GM13976 (cell line): Measurements from ENCODE around the gene ABCB4.

ENCODE experiments used
- DNase-seq: peaks from one replicate; pipeline ENCODE4 v3.0.0; 2012; ENCODE audit warnings: low spot score
- CTCF ChIP-seq: IDR thresholded peaks from 2 replicates; pipeline ENCODE4 v1.5.1; 2012; ENCODE audit warnings: borderline replicate concordance, mild to moderate bottlenecking; ENCODE audit not compliant: insufficient read depth; ENCODE audit errors: extremely low read depth, missing control alignments, control extremely low read depth
- in situ Hi-C: fragments of 300-500 bp; cut with MboI; formaldehyde crosslinking; loops from one replicate; pipeline ENCODE4 v1.12.0; 2022; ENCODE audit warnings: low sequenced_read_pairs, mixed read lengths, inconsistent platforms; ENCODE audit not compliant: unreplicated experiment

ABCB4 gene

GRCh38 chr7:87414794-87415188 is 60.7 kb downstream of the ABCB4 start:
- DNase-seq = no peak
- in situ Hi-C loops = loop anchor here (5.0 to 25.0 kb wide), 2 partner anchors 102 to 477 kb away; no protein-coding TSS in a partner anchor

DNA sequence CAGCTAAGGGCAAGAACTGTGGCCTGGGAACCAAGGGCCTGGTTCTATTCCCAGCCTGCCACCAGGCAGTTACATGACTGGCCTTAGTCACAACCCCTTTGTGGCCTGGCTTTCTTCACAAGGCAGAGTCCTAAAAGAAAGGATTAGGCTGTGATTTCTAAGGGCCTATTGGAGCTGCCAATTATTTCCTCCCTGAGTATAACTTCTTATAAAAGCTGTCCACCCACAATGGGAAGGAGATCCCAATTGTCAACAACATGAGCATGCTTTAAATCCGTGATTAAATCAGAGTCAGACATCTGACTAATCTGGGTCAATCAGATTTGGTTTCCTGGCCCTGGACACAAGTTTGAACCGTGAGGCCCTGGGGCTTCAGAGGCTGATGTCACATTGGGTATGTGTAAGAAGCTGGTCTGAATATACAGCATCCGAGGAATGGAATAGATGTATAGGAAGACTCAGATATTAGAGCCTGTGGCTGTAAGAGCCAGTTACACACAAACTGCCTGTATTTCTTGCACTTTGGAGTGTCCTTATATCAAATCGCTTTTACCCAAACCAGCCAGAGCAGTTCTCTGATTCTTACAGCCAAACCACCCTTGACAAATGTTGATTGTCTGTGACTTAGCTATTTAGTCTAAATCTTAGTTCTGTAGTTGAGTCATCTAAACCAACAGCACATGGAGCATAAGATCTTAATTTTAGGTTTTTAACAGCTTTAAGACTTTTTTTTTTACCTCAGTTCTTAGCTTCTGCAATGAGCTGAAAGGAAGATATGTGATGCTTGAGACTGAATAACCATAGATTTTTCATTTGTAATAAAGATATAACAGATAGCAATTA is 61.3 kb downstream of the ABCB4 start:
- in situ Hi-C loops = loop anchor here (5.0 to 25.0 kb wide), 2 partner anchors 102 to 477 kb away; no protein-coding TSS in a partner anchor
- no peak for DNase-seq
- no peak for TF ChIP-seq CTCF

More at GRCh38 chr7:87414794-87415188, 60.7 kb downstream of the ABCB4 start:
- TF ChIP-seq CTCF = no peak

DNA sequence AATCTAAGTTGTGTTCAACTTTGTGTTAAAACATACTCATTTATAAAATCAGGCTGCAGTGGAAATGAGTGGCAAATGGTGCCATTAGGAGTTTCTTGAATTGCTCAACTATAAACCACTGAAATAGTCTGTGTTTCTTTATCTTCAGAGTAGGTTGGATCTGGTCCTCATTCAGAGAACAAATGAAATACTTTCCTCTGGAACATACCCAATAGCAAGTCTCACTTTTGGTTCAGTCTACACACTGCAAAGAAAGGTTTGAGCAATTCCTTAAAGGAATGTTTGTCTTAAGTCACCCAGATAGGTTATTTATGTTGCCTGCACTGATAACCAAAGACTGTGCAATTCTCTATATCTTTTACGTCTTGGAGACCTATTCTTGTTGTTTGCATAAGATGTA is 62.5 kb downstream of the ABCB4 start:
- in situ Hi-C loops = loop anchor here (5.0 to 25.0 kb wide), 2 partner anchors 101 to 476 kb away; no protein-coding TSS in a partner anchor

GRCh38 chr7:87411186-87411585 is 64.3 kb downstream of the ABCB4 start:
- TF ChIP-seq CTCF = no peak
- no peak for DNase-seq
- in situ Hi-C loops = loop anchor here (5.0 to 25.0 kb wide), 2 partner anchors 99 to 474 kb away; no protein-coding TSS in a partner anchor

More for the DNA sequence above, 62.5 kb downstream of the ABCB4 start:
- TF ChIP-seq CTCF = no peak
- DNase-seq = no peak

DNA sequence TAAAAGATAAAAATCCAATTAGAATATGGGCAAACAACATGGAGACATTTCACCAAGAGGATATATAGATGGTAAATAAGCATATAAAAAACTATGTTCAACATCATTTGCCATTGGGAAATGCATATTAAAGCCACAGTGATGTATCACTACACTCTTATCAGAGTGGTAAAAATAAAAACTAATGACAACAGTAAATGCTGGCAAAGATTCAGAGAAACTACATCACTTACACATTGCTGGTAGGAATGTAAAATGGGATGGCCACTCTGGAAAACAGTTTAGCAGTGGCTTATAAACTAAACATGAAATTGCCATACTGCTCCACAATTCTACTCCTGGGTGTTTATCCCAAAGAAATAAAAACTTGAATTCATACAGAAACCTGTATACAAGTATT is 70.8 kb downstream of the ABCB4 start:
- in situ Hi-C loops = loop anchor here (25.0 kb wide), 1 partner anchor 467 kb away; no protein-coding TSS in a partner anchor
- DNase-seq = no peak
- TF ChIP-seq CTCF = no peak

- in situ Hi-C loops = no loop called here
- no peak for TF ChIP-seq CTCF
- no peak for DNase-seq
Observed at GRCh38 chr7:87398446-87398845, 77.0 kb downstream of the ABCB4 start.
